GM06990 (cell line): ENCODE measurements around the gene RNPEP.
"Not testable (repeated sequence)": the region's sequence is repeated elsewhere in the genome, so short reads cannot be mapped to it uniquely, and the experiment has no call there.

Experiments
- DNase-seq: peaks from one replicate; pipeline ENCODE4 v3.0.0-alpha.2; 2011; ENCODE audit not compliant: insufficient read length; ENCODE audit errors: extremely low read depth
- H3K27me3 ChIP-seq: replicated peaks from 2 replicates; pipeline ENCODE4 v1.6.0; 2011; ENCODE audit warnings: low read length; ENCODE audit not compliant: control insufficient read depth, insufficient read depth
- H3K36me3 ChIP-seq: 2 replicates; pipeline ENCODE4 v1.5.1; 2011; ENCODE audit warnings: low read length; ENCODE audit not compliant: control insufficient read depth, insufficient read depth
- H3K4me3 ChIP-seq: replicated peaks from 2 replicates; pipeline ENCODE4 v1.5.1; 2011; ENCODE audit warnings: low read depth, mild to moderate bottlenecking, control low read depth, low read length
- TF ChIP-seq, protein P1 (sequence below): IDR thresholded peaks from 2 replicates; pipeline ENCODE4 v1.5.1; 2011; ENCODE audit warnings: low read length, control low read depth, mild to moderate bottlenecking, inconsistent platforms; ENCODE audit not compliant: insufficient read depth, poor library complexity, severe bottlenecking

Gene RNPEP

GRCh38 chr1:202046748-202047708 lies 64.6 kb downstream of the RNPEP start:
- no peaks in the 10 kb centered on the region; the same call in 1 of the 2 replicates for H3K27me3 ChIP-seq
- no peak overlapping the region for H3K4me3 ChIP-seq
- no peaks in the 10 kb centered on the region for H3K36me3 ChIP-seq
- DNase-seq, result no peak
- TF ChIP-seq, protein P1, sequence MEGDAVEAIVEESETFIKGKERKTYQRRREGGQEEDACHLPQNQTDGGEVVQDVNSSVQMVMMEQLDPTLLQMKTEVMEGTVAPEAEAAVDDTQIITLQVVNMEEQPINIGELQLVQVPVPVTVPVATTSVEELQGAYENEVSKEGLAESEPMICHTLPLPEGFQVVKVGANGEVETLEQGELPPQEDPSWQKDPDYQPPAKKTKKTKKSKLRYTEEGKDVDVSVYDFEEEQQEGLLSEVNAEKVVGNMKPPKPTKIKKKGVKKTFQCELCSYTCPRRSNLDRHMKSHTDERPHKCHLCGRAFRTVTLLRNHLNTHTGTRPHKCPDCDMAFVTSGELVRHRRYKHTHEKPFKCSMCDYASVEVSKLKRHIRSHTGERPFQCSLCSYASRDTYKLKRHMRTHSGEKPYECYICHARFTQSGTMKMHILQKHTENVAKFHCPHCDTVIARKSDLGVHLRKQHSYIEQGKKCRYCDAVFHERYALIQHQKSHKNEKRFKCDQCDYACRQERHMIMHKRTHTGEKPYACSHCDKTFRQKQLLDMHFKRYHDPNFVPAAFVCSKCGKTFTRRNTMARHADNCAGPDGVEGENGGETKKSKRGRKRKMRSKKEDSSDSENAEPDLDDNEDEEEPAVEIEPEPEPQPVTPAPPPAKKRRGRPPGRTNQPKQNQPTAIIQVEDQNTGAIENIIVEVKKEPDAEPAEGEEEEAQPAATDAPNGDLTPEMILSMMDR, result no peak

DNA sequence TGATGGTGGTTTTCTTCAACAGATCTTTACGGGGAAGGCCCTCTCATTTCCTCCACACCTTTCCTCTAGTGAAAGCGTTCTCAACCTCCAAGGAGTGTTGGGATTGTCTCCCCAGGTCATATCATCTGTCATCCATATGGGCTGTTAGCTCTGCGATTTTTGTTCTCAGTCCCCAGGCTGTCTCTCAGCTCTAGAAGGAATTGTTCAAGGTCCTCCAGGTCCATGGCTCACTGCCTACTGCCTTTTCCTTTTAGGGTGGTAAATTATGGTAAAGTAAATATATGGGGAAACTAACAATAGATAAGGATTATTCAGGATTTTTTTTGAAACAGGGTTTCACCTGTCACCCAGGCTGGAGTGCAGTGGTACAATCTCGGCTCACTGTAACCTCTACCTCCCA lies 65.5 kb downstream of the RNPEP start:
- TF ChIP-seq, protein P1, result no peak
- no peaks in the 10 kb centered on the region; the same call in 1 of the 2 replicates for H3K27me3 ChIP-seq
- H3K36me3 ChIP-seq, result no peaks in the 10 kb centered on the region
- no peak for DNase-seq
- H3K4me3 ChIP-seq, result no peak overlapping the region

GRCh38 chr1:202049129-202049528 lies 66.7 kb downstream of the RNPEP start:
- TF ChIP-seq, protein P1, result no peak
- H3K4me3 ChIP-seq, result no peak overlapping the region
- no peaks in the 10 kb centered on the region; the same call in 1 of the 2 replicates for H3K27me3 ChIP-seq
- no peak for DNase-seq
- H3K36me3 ChIP-seq, result no peaks in the 10 kb centered on the region

- Histone ChIP-seq H3K27me3 (no peaks in the 10 kb centered on the region), H3K4me3 (no peak overlapping the region), H3K36me3 (no peaks in the 10 kb centered on the region)
- DNase-seq, result no peak
- TF ChIP-seq, protein P1, result no peak
Measured at GRCh38 chr1:202054094-202054493, 71.6 kb downstream of the RNPEP start.

DNA sequence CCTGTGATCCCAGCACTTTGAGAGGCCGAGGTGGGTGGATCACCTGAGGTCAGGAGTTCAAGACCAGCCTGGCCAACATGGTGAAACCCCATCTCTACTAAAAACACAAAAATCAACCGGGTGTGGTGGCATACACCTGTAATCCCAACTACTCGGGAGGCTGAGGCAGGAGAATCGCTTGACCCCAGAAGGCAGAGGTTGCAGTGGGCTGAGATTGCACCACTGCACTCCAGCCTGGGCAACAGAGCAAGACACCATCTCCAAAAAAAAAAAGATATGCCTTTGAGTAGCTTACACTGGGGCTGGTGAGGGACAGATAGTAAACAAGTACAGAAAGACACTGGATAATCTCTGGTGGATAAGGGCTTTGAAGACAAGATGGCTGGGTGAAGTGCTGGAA lies 72.2 kb downstream of the RNPEP start:
- DNase-seq, result not testable (repeated sequence)

More for the DNA sequence above, 72.2 kb downstream of the RNPEP start:
- not testable (repeated sequence) for H3K27me3 ChIP-seq, H3K36me3 ChIP-seq, H3K4me3 ChIP-seq
